ENCODE measurements around the gene LGALSL.
"Not testable (repeated sequence)": the region's sequence is repeated elsewhere in the genome, so short reads cannot be mapped to it uniquely, and the experiment has no call there.

The LGALSL gene

DNA sequence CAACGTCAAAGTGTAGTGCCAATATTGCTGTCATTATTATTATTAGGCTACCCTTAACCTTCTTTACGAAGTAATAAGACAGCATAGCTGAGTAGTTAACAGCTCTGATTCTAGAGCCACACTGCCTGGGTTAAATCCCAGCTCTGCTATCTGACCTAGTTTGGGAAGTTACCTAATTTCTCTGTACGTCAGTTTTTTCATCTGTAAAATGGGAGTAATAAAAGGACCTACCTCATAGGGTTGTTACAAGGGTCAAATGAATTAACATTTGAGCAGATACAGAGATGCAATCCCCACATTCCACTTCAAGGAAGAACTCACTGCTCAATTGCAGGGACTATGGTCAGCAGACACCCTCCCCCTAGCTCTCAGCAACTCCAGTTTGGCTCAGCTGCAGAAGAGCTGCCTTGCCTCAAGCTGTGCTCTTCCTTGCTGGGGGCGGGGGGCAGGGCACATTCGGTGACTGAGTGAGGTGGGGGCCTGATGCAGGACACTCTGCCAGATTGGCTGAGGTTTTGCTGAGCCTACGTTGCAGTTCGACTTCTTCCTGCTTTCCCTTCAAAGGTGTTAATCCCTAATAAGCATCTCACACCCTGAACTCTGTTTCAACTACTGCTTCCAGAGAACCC, 11.0 kb upstream of the LGALSL start:
- no peak for DNase-seq

DNA sequence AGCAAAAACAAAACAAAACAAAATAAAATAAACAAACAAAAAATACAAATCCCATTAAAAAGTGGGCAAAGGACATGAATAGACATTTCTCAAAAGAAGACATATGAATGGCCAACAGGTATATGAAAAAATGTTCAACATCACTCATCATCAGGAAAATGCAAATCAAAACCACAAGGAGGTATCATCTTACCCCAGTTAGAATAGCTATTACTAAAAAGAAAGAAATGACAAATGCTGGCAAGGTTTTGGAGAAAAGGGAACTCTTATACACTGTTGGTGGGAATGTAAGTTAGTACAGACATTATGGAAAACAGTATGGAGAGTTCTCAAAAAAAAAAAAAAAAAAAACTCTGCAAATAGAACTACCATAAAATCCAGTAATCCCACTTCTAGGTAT, 8.0 kb upstream of the LGALSL start:
- DNase-seq, result not testable (repeated sequence)

DNA sequence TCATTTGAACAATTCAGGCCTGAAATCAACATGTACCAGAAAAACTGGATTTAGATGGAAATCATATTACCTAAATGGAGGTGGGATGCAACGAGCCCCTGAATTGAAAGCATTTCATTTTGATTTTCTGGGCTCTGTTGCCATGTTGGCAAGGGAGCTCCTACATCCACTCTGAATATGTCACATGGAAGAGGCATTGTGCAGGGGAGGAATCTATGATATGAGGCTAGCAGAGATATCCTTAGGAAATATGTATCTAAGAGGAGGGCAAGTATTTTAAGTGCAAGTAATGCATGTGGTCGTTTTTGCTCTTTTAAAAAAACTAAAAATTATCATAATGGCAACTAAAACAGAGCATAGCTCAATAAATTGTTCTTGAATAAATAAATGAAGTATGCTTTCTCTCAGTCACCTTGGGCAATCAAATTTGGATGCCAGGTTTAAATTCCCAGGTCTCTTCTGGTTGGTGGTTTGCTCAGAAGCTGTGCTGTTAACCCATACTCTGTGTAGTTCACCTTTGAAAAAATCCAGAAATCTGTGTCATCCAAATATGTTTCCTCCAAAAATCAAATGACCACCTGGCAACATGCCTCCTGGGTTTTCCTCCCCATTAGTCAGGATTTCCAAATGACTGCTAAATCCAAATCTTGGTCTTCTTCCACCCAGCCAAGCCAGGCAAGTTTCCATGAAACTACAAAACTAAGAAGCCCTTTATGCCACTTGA, 6.5 kb upstream of the LGALSL start:
- DNase-seq, result no peak

DNA sequence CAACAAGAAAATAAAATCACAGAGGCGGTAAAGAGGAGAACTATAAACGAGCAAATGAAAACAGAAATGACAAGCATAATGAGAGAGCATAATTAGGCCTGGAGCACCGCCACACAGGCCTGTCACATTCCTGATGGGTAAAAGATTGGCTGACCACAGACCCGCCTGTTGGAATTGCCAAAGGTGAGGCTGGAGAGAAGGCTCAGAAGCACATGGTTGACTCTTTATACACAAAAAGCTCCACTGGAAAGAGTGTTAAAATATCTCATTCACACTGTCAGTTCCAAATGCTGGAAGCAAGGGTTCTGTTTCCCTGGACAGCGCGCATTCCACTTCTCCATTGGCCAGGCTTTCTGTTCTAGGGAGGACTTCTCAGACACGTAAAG, 5.9 kb upstream of the LGALSL start:
- no peak for DNase-seq

DNA sequence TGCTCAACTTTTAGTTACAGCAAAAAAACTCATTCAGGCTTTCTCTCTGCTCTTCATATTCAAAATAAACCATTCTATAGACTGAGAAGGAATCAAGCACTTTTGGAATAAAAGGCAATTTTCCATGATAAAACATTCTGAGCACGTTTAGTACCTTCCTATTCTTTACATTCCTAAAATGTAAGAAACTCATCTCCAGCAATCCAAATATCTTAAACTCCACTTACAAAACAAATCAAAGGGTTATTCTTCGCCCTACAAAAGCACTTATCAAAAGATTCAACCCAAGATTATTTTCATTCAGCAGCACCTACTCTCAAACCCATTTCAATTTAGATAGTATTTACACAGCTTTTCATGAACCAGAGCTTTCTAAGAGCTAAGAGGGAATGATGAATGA, 2.9 kb upstream of the LGALSL start:
- no peak for DNase-seq

DNA sequence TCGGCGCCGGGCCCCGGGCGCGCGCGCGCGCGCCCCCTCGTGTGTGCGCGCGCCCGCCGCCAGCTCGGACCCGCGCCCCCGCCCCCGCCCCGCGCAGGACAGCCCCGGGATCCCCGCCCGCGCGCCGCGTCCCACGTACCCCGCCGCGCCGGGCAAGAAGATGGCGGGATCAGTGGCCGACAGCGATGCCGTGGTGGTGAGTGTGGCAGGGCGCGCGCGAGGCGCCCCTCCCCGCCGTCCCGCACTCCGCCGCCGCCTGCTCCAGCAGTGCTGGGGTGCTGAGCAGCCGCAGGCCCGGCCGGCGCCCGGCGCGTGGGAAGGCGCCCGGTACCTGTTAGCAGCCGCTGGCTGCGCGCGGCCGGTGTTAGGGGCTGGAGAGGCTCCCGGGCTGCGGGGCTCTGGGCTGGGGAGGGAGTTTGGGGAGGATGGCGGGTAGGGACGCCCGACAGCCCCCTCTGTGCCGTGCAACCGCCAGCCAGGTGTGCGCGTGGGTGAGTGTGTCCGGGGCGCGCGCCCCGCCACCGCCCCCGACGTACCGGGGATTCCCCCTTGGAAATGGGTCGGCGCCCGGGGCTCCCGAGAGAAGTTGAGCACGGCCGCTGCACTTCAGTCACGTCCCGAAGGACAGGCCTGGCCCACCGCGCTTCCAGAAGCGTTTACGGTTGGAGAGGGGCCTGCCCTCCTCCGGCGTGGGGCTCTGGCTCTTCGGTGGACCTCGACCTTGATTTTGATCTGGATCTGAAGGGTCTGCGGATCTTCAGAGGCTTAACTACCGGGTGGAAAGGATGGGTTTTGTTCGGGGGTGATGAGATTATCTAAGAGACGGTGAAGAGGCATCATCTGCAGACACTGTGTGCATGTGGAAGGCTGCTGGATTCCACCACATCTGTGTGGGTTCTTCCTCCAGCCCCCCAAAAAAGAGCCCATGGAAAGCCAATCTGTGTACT, 697 bp downstream of the LGALSL start:
- peak; percentile 47 for DNase-seq

DNA sequence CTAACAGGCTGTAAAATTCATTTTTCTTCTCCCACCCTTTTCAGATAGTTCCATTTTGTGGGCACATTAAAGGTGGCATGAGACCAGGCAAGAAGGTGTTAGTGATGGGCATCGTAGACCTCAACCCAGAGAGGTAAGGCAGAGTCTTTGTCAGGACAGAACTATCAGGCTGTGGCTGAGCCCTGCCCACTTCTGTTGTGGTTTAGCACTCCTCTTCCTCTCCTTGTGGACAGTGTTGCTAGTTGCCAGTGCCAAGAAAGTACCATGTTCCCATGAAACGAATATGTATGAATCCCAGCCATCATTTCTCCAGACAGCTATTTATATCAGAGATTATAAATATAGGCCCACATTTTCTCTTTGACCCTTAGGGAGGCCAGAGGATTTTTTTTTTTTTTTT, 1.6 kb downstream of the LGALSL start:
- DNase-seq, result no peak

DNA sequence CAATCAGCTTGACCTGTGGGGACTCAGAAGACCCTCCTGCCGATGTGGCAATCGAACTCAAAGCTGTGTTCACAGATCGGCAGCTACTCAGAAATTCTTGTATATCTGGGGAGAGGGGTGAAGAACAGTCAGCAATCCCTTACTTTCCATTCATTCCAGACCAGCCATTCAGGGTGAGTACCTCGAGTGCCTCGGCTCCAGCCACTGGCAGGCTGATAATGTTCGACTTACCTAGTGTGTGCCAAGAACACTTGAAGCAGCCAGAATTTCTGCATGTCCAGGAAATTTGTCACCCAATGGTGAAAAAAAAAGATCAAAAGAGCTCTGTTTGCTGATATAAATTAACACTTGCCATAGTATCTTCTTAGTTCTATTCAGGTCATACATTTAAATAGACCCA, 2.3 kb downstream of the LGALSL start:
- no peak for DNase-seq

DNA sequence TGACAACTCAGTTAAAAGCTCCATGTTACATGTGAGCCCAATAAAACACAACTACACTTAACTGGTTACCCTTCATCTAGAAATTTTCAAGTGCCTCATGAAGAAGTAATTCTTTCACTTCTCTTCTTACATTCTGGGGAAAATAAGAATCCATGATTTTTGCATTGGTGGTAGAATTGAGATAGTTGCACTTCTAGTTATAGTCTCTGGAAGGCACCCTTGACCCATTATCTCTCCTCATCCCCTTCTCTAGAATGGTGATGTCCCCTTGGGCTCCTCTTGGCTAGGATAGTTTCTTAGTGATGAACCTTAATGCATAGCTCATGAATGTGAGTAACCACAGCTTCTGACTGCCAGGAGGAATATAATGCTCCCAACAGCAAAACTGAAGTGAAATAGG, 3.6 kb downstream of the LGALSL start:
- DNase-seq, result no peak

DNA sequence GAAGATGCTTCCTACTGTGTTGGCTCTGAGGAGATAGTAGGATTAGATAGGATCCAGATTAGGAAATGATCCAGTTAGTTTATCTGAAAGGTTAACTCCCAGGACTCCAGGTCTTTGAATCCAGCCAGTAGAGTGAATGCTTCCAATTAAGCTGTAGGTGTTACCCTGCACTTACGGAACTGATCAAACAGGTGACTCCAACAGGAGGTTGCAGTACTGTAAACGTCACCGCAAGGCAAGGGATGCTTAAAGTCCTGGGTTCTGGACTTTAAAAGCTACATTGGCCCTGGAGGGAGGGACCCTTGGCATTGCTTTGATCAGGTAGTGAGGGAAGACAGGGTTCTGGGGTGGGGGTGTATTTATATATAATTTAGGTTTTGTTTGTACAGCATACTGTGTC, 5.6 kb downstream of the LGALSL start:
- no peak for DNase-seq

DNA sequence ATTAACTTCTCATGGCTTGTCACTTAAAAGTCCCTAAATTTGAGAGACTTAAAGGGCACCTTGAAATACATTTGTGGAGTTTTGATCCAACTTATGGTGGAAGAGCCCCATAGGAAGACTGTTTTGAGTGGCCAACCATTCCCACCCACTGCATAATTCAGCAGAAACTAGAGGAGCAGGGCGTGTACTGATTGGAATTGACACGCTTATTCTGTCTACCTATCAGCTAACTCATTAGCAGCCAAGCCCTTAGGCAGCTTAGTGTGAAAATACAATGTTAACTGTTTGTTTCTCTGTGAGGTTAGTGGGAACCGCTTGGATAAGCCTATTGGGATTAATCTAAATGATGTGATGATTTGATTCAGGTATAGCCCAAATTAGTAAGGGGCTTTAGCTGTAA, 6.4 kb downstream of the LGALSL start:
- no peak for DNase-seq

DNA sequence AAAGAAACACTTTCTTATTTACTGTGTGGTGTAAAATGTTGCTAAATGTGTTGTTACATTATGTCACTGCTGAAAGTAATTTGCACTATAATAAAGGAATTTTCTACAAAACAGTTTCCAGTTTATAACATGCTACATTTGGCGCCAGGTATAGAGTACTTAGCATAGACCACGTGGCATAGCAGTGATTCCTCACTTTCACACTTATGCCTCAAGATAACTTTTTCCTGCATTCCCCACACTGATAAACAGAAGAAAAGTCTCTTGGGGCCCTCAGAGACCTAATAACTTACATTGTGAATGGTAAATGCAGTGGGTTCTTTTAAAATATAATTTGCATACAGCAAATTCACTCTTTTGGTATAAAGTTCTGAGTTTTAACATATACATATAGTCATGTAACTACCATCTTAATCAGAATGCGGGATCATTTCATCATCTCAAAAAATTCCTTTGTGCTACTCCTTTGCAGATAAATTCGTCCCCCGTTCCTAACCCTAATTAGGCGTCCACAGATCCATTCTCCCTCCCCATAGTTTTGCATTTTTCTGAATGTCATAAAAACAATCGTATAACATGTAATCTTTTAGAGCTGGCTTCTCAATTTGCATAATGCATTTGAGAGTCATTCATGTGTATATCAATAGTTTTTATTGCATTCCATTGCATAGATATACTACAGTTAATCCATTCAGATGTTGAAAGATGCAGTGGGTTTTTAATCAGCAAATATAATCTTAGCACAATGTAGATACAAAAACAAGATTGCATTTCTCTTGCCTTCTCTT, 7.5 kb downstream of the LGALSL start:
- DNase-seq, result no peak

DNA sequence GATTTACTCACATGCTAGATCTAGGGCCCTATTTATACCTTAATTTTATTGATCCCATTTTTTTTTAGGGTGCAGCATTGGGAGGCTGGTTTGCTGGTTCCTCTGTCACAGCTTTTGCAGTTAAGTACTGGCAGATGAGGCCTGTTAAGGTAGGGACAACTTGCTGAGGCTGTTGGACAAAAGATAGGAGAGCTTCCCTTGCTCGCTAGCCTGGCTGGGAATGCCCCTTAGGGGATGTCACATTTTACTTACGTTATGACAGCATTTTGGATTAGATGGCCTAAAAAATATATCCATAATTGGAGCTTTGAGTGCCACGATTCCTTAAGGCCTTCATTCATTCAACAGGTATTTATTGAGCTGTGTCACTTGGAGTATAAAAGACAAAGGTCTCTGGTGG, 8.2 kb downstream of the LGALSL start:
- no peak for DNase-seq

DNA sequence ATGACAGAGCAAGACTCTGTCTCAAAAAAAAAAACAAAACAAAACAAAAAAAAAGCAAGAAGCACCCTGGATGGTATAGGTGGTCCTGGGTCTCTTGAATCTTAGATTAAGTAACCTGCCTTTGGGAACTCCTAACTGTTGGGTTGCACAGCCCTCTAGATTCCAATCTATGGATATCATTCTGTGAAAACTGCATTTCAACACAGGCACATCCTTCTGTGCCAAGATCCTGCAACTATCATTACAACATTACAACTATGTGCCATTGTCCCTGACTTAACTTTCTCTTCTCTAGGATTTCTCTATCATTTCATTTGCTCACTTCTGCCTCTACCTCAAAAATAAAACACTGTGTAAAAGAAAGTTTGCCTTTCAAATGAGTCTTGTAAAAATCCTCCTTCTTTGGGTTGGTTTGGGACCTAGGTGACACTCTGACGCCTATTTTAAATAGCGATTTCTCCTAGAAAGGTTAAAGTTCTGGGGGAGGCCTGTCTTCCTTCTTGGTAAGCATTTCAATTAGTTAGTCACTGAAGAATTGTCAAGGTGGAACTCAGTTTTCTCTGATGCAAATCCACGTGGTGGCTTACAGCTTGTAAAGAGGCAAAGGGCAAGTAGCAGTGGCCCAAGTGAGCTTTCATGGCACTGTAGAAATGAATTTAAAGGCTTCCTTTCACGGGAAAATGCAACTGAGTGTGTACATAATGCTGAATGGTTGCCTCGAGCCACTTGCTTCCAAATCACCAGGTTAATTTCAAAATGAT, 9.2 kb downstream of the LGALSL start:
- peak; percentile 31 for DNase-seq

DNA sequence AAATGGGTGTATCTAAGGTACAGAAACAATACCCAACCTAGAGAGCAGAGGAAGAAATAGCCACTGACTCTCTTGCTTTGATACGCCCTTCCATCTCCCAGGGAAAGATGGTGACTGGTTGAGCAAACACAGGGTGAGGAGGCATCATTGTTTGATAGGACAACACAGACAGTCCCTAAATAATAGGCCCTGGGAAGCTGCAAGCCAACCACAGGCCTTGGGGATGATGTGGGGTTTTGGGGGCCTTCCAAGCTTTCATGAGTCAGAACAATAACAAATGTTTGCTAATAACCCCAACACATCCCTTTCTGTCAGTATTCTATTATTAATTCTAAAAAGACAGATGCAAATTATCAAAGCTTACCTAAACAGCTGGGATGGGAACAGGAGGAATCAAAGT, 9.8 kb downstream of the LGALSL start:
- peak; percentile 70 for DNase-seq

DNA sequence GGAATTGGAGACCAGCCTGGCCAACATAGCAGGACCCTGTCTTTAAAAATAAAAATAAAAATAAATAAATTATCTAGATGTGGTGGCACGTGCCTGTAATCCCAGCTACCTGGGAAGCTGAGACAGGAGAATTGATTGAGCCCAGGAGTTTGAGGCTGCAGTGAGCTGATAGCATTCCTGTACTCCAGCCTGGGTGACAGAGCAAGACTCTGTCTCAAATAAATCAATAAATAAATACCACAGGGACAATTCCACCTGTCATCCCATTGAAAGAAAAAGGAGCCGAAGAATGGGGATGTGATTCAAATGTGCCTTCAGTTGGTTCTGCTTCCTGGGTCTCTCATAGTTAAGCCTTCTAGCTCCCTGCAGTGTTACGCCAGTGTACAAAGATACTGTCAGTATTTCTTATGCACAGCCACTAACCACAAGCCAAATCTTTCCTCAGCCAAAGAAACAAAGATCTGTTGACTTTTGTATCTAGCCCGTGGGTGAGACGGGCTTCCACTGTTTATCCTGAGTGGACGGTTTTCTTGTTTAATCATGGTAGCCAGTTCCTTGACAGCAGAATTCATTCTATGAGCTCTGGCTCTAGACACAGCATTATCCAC, 12.6 kb downstream of the LGALSL start:
- no peak for DNase-seq

DNA sequence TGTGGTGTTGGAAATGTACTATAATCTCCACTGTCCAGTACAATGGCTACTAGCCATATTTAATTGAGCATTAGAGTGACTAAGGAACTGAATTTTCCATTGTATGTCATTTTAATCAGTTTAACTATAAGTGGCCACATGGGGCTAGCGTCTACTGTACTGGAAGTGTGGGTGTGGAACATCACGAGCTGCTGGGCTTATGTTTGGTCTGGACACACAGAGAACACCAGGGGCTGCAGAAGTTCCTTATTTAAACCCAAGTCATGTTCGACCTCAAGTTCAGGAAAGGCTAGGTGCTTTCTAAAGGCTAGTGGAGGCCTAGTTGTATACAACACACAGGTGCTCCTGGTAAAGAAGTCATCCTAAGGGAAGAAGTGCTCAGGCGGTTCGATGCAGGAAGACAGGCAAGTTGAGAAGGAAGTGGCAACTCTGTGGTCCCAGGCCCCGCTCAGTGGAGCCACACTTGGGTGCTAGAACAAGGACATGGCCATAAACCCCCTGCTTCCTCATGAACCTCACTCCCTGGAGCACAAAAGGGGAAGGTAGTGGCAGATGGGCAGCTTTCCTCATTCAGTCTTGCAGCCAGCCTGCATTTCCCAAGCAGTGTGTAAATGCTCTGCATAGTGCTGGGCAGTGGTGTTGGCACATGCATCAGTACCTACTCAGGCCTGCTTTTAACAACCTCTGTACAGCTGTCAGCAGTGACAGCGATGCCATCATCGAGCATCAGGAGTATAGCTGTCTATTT, 13.3 kb downstream of the LGALSL start:
- DNase-seq, result no peak

DNA sequence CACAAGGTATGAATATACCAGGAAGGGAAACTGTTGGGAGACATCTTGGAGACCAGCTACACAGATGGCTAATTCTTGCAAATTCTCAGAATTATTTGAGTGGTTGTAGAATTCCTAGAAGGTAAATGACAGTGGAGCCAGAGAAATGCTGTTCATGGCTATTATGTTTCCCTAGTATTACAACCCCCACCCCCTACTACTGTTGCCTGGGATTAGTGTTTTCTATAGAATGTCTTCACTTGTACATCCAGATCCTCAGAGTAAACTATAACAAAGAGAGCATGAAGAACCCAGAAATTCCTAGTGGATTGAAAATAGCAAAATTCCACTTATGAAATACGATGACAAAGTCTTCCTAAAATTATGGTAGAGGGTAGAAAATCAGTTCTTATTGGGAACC, 15.3 kb downstream of the LGALSL start:
- DNase-seq, result no peak

DNA sequence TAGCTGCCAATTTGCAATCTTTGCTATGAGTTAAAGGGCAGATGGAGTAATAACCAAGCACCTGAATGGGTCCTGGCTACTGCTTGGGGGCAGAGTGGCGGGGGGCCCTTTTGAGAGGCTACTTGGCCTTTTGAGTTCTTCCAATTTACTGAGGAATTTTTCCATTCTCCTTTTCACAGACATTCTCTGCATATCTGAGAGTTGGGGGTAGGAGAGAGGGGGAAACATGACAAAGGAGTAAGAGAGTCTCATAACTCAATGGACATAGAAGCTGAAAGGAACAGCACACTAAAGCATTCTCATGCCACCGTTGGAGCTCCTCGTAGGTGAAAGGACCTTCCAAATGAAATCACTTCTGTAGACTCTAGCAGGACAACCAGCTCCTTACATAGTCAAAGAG, 16.1 kb downstream of the LGALSL start:
- DNase-seq, result no peak

DNA sequence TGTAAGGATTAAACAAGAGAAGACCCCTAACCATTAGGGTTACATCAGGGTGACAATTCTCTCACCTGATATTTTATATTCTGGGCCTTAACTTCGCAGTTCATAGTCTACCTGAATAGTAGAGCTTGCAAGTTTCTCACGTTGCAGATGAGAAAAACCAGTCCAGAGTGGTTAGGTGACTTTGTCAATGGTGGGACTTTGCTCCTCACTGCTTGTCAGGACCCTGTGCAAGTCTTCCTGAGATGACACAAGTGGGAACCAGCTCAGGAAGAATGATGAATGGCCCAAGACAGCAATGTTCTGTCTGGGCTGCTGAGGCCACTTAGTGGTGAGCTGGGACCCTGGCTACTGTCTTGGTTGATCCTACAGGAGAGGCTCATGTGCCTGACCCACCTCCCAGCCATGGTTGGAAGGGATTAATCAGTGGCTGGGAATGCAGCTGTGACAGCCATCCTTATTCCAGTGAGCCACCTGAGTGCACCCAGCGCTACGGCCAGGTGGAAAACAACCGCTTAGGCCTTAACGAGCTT, 16.9 kb downstream of the LGALSL start:
- no peak for DNase-seq

DNA sequence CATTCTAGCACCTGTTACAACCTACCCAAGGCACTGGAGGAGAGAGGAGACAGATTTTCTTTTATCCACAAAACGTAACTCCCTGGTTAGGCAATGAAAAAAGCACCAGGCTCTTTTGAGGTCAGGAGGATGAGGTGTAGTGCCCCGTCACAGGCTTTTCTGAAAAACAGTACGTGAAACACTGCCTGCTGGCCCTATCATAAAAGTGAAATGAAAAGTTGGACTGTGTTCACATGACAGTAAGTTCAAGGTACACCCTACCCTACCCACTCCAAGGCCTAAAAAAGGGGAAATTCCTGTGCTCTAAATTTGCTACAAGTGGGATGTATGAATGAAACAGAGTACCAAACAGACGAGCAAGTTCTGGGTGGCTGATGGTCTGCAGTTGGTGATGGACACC, 17.6 kb downstream of the LGALSL start:
- no peak for DNase-seq

Data from fibroblast of skin of scalp (primary cell).